ENCODE data around the gene CRHR1.

Gene CRHR1

GRCh38 chr17:45757431-45758218 is 26.5 kb upstream of the CRHR1 start:
- TF ChIP-seq CTCF (IDR thresholded peaks at IDR 0.05; ENCODE audit: control insufficient read depth, extremely low read depth, insufficient read depth): no peak
- no peak for DNase-seq (ENCODE audit: low read depth)
- no peak overlapping the region for H3K4me3 ChIP-seq (ENCODE audit: low read depth, low read length)

DNA sequence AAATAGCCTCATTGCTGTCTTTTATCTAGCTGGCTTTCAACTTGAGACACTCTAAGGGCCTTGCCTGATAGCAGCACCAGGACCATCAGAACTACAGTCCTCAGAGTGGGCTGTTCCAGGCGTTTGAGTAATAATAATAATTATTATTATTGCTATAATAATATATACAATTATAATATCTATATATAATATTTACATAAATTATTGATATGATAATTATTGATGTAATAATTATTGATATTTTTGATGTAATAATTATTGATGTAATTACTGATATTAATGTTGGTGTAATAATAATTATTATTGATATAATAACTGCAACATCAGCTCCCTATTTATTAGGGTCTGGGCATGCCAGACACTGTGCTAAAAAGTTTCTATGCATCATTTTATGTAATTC is 25.6 kb upstream of the CRHR1 start:
- no peak for DNase-seq (ENCODE audit: low read depth)
- no peak for TF ChIP-seq CTCF (IDR thresholded peaks at IDR 0.05; ENCODE audit: control insufficient read depth, extremely low read depth, insufficient read depth)
- no peak overlapping the region for H3K4me3 ChIP-seq (ENCODE audit: low read depth, low read length)

DNA sequence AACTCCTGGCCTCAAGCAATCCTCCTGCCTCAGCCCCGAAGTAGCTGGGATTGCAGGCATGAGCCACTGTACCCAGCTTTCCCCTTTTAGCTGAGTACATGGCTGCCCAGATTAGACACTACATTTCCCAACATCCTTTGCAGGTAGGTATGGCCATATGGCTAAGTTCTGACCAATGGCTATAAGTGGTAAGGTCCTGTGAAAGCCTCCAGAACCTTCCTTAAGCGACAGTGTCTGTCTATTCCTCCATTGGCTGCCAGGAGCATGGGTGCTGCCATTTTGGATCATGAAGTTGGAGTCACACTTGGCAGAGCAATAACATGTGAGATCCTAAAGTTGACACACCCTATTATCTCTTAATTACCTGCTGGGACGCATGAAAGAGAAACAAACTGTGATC is 24.4 kb upstream of the CRHR1 start:
- peak; percentile 6 for DNase-seq (ENCODE audit: low read depth)
- H3K4me3 ChIP-seq (ENCODE audit: low read depth, low read length): no peak overlapping the region
- TF ChIP-seq CTCF (IDR thresholded peaks at IDR 0.05; ENCODE audit: control insufficient read depth, extremely low read depth, insufficient read depth): no peak

GRCh38 chr17:45761957-45762565 is 22.1 kb upstream of the CRHR1 start:
- no peak for TF ChIP-seq CTCF (IDR thresholded peaks at IDR 0.05; ENCODE audit: control insufficient read depth, extremely low read depth, insufficient read depth)
- H3K4me3 ChIP-seq (ENCODE audit: low read depth, low read length): no peak overlapping the region
- no peak for DNase-seq (ENCODE audit: low read depth)

GRCh38 chr17:45763182-45763581 is 20.9 kb upstream of the CRHR1 start:
- no peak for DNase-seq (ENCODE audit: low read depth)
- H3K4me3 ChIP-seq (ENCODE audit: low read depth, low read length): no peak overlapping the region
- no peak for TF ChIP-seq CTCF (IDR thresholded peaks at IDR 0.05; ENCODE audit: control insufficient read depth, extremely low read depth, insufficient read depth)

DNA sequence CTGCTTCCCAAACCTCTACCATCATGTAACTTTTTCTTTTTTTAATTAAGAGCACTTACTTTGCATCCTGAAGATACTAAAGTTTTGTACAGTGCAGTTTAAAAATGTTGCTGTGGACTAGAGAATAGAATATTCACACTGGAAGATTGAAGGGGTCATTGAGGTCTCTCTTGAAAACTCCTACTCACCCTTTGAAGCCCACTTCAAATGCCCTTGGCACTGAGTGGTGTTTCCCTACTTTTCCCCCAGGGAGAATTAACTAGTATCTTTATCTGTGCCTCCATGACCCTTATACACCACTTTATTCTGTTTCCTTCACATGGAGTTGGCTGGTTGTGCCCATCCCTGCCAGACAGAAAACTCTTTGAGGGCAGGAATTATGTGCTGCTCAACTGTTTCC is 19.6 kb upstream of the CRHR1 start:
- no peak for DNase-seq (ENCODE audit: low read depth)
- TF ChIP-seq CTCF (IDR thresholded peaks at IDR 0.05; ENCODE audit: control insufficient read depth, extremely low read depth, insufficient read depth): no peak
- no peak overlapping the region for H3K4me3 ChIP-seq (ENCODE audit: low read depth, low read length)
